Panc1 (cell line): ENCODE results near the gene DCTN2. TPM values are rescaled to one million over a fixed set of nuclear protein-coding genes. Genes with fewer than 3 reads are reported as not detected.
A peak's percentile ranks its signal among the peaks of the same experiment; 100 is the strongest.

Source experiments
- ATAC-seq: fragments of 200-7000 bp; cut with Tn5 transposase; 2 replicates; pipeline ENCODE4 v1.9.1; 2020; ENCODE audit warnings: mild to moderate bottlenecking, moderate library complexity
- BruUV-seq: library from RNA; stranded (reverse); fragments of 400-500 nt; replicated peaks from 2 replicates; lab custom pipeline; 2021; lab: Mats Ljungman, UMichigan
- CTCF ChIA-PET: fragments of 300-600 bp; sonication (Branson Sonifier 250); formaldehyde crosslinking; loops from one replicate; lab custom pipeline; 2022; ENCODE audit warnings: antibody characterized with exemption; lab: Charles Lee
- POLR2A ChIA-PET: fragments of 300-600 bp; sonication (Branson Sonifier 250); formaldehyde crosslinking; loops from one replicate; lab custom pipeline; 2022; ENCODE audit warnings: antibody characterized with exemption; lab: Charles Lee
- DNase-seq: peaks from one replicate; pipeline ENCODE4 v3.0.0-alpha.2; 2010; ENCODE audit warnings: low read depth, low spot score
- H3K27ac ChIP-seq: 2 replicates; pipeline ENCODE4 v1.5.1; 2011; ENCODE audit warnings: mild to moderate bottlenecking, low read length, inconsistent platforms
- H3K27me3 ChIP-seq: fragments of 200-500 bp; sonication (Bioruptor generic); 2 replicates; pipeline ENCODE4 v1.6.0; 2014; ENCODE audit warnings: low read length, inconsistent platforms; ENCODE audit not compliant: control insufficient read depth, insufficient read depth
- H3K36me3 ChIP-seq: fragments of 200-500 bp; sonication (Bioruptor generic); 2 replicates; pipeline ENCODE4 v1.5.1; 2014; ENCODE audit warnings: inconsistent platforms, mild to moderate bottlenecking, low read length, moderate library complexity; ENCODE audit not compliant: control insufficient read depth, insufficient read depth
- H3K4me1 ChIP-seq: 2 replicates; pipeline ENCODE4 v1.5.1; 2011; ENCODE audit warnings: inconsistent platforms, mild to moderate bottlenecking, low read length, moderate library complexity; ENCODE audit not compliant: control insufficient read depth, insufficient read depth
- H3K4me3 ChIP-seq, 2 experiments: 2 replicates each; pipeline ENCODE4 v1.5.1; 2011 to 2012; ENCODE audit warnings: low read depth in 2 of 2, low read length in 2 of 2, mild to moderate bottlenecking in 2 of 2, inconsistent platforms in 1 of 2, moderate library complexity in 1 of 2
- H3K9me3 ChIP-seq: fragments of 200-500 bp; sonication (Bioruptor generic); 2 replicates; pipeline ENCODE4 v1.5.1; 2014; ENCODE audit warnings: low read depth, mild to moderate bottlenecking, inconsistent platforms, low read length, moderate library complexity; ENCODE audit not compliant: control insufficient read depth, insufficient read depth
- CTCF ChIP-seq: fragments of 450-650 bp; IDR thresholded peaks from 2 replicates; pipeline ENCODE4 v1.5.1; 2017; ENCODE audit warnings: mild to moderate bottlenecking
- POLR2AphosphoS5 ChIP-seq: IDR thresholded peaks from 2 replicates; pipeline ENCODE4 v1.6.1; 2012; ENCODE audit warnings: mild to moderate bottlenecking, low read depth, low read length, moderate library complexity
- REST ChIP-seq, 2 experiments: IDR thresholded peaks; 2 replicates each; pipeline ENCODE4 v1.6.1; 2011 to 2012; ENCODE audit warnings: low read depth in 2 of 2, control low read depth in 1 of 2, low read length in 1 of 2, mild to moderate bottlenecking in 1 of 2, moderate library complexity in 1 of 2; ENCODE audit not compliant: insufficient read depth in 1 of 2
- SIN3A ChIP-seq: IDR thresholded peaks from 2 replicates; pipeline ENCODE4 v1.6.1; 2012; ENCODE audit warnings: low read depth, mild to moderate bottlenecking, low read length, moderate library complexity, borderline replicate concordance; ENCODE audit not compliant: insufficient read depth
- TCF7L2 ChIP-seq: IDR thresholded peaks from 2 replicates; pipeline ENCODE4 v1.6.1; 2011; ENCODE audit warnings: mild to moderate bottlenecking, low read depth, low read length, inconsistent platforms
- in situ Hi-C: cut with HindIII; loops from 2 replicates; pipeline ENCODE4 v1.10.0; 2016; ENCODE audit warnings: low sequenced_read_pairs, low pct_unique_long_range_greater_than_20kb
- intact Hi-C: fragments of 100-400 bp; cut with micrococcal nuclease; formaldehyde crosslinking; loops from one replicate; pipeline ENCODE4 v1.10.0; 2022; ENCODE audit not compliant: unreplicated experiment
- total RNA-seq: library from RNA; stranded (reverse); gene quantifications from one replicate; pipeline ENCODE4 v1.2.1, GENCODE V29; 2021; ENCODE audit not compliant: unreplicated experiment

DCTN2 gene
- total RNA-seq, 1 experiment from 2014 or later = 97.6 TPM

- POLR2A ChIA-PET = no interaction called here
- DNase-seq = no peak
These were observed 55.4 kb downstream of the DCTN2 start for GRCh38 chr12:57491393-57492280.

DNA sequence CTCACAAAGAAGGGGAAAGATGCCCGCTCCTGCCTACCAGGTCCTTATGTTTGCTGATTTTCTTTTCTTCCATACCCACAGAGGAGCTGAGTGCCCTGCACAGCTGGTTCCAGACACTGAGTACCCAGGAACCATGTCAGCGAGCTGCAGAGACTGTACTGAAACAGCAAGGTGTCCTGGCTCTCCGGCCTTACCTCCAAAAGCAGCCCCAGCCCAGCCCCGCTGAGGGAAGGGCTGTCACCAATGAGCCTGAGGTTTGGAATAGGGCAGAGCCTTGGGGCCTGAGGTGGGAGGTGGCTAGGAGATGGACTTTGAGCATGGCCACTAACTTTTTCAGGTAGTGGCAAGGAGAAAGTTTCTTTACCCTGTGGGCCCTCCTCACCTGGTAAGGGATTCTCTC, 56.9 kb downstream of the DCTN2 start:
- Histone ChIP-seq H3K27me3 (no peaks in the 10 kb centered on the region), H3K27ac (no peak overlapping the region), H3K9me3 (no peaks in the 10 kb centered on the region), H3K4me3 (no peak overlapping the region), H3K36me3 (peaks cover 16% of the 10 kb centered on the region; the same call in 1 of the 2 replicates), H3K4me1 (peaks cover 12% of the 10 kb centered on the region; the same call in 1 of the 2 replicates)
- ChIA-PET CTCF (no interaction called here), POLR2A (no interaction called here)
- in situ Hi-C loops (no loop called here), intact Hi-C loops (no loop called here)
- no peak for TF ChIP-seq CTCF
- no peak for TF ChIP-seq SIN3A
- no peak for TF ChIP-seq TCF7L2
- TF ChIP-seq REST (IDR thresholded peaks at IDR 0.05; ENCODE audit: insufficient read depth in 1 of 2, low read depth in 2 of 2, low read length in 1 of 2) = no peak
- no peak for TF ChIP-seq POLR2AphosphoS5
- ATAC-seq = no peak
- no TSS peak for BruUV-seq
- DNase-seq = no peak

More at GRCh38 chr12:57491393-57492280, 55.4 kb downstream of the DCTN2 start:
- TF ChIP-seq CTCF = peak; percentile 39; the same call in 1 of the 2 replicates
- no peak for TF ChIP-seq SIN3A
- no peak overlapping the region for H3K27ac ChIP-seq
- intact Hi-C loops (no loop called here), in situ Hi-C loops (no loop called here)
- TSS peak; percentile 43 for BruUV-seq
- no peak for ATAC-seq
- peaks cover 12% of the 10 kb centered on the region; the same call in 1 of the 2 replicates for H3K4me1 ChIP-seq
- no peak overlapping the region for H3K4me3 ChIP-seq
- CTCF ChIA-PET = interaction anchor here (0.7 kb wide), 1 partner anchor 93 kb away, joined by 9 read pairs; no protein-coding TSS in a partner anchor
- peaks cover 16% of the 10 kb centered on the region; the same call in 1 of the 2 replicates for H3K36me3 ChIP-seq
- no peaks in the 10 kb centered on the region for H3K27me3 ChIP-seq
- no peaks in the 10 kb centered on the region for H3K9me3 ChIP-seq
